HepG2 (cell line): ENCODE measurements around the gene CHCHD6. TPM values are rescaled to one million over a fixed set of nuclear protein-coding genes. Genes with fewer than 3 reads are reported as not detected.

Experiments used
- KIAA2018 ChIP-seq: sonication (generic); formaldehyde crosslinking; IDR thresholded peaks from 2 replicates; pipeline ENCODE4 v1.5.0; 2020; ENCODE audit warnings: mild to moderate bottlenecking, missing genetic modification reagents, borderline replicate concordance
- ZNF3 ChIP-seq: IDR thresholded peaks from 2 replicates; pipeline ENCODE4 v1.7.0; 2017; ENCODE audit warnings: inconsistent platforms
- ZNF543 ChIP-seq: sonication (generic); formaldehyde crosslinking; IDR thresholded peaks from 2 replicates; pipeline ENCODE4 v1.4.0; 2020; ENCODE audit warnings: mild to moderate bottlenecking, missing genetic modification reagents
- ZNF546 ChIP-seq: sonication (generic); formaldehyde crosslinking; conservative IDR thresholded peaks from 2 replicates; pipeline ENCODE4 v1.8.1; 2023; ENCODE audit warnings: mild to moderate bottlenecking, missing genetic modification reagents
- ZNF720 ChIP-seq: sonication (generic); formaldehyde crosslinking; IDR thresholded peaks from 2 replicates; pipeline ENCODE4 v1.4.0; 2020; ENCODE audit warnings: missing genetic modification reagents
- ZSCAN9 ChIP-seq: IDR thresholded peaks from 2 replicates; pipeline ENCODE4 v1.6.1; 2016; ENCODE audit warnings: borderline replicate concordance
- polyA plus RNA-seq, 8 experiments: library from polyadenylated mRNA; depleted of rRNA in 3 of 8; stranded (reverse) in 7 of 8; unstranded in 1 of 8; fragments of >200 nt; fragmentation: Illumina TruSeq in 4 of 8; extraction: Trizol in 4 of 8; gene quantifications; 2 replicates each; pipeline versions ENCODE4 v1.2.1 to v1.2.3, GENCODE V29; 2011 to 2016; ENCODE audit warnings: low read depth in 4 of 8, missing spikeins in 1 of 8, mixed read lengths in 1 of 8; ENCODE audit not compliant: insufficient read depth in 1 of 8
- total RNA-seq, 5 experiments: library from RNA; depleted of rRNA; stranded (reverse); fragments of >200 nt; fragmentation: Illumina TruSeq; extraction: Trizol; gene quantifications; 2 replicates each; pipeline ENCODE4 v1.2.3, GENCODE V29; 2016; ENCODE audit warnings: low read depth in 1 of 5
- TF ChIP-seq, protein P1 (sequence below): sonication (generic); formaldehyde crosslinking; IDR thresholded peaks from one replicate; pipeline ENCODE4 v1.5.1; 2020; ENCODE audit warnings: mild to moderate bottlenecking, missing genetic modification reagents; ENCODE audit errors: not compliant biosample characterization
- TF ChIP-seq, protein P2 (sequence below): sonication (generic); formaldehyde crosslinking; IDR thresholded peaks from 2 replicates; pipeline ENCODE4 v1.5.1; 2020; ENCODE audit warnings: missing genetic modification reagents, mild to moderate bottlenecking, borderline replicate concordance

The CHCHD6 gene
- total and polyA plus RNA-seq, 2 of the 13 experiments (the other 11 are each of a cell fraction or from before 2014, with no cell fraction given): 20.3 to 20.8 TPM

DNA sequence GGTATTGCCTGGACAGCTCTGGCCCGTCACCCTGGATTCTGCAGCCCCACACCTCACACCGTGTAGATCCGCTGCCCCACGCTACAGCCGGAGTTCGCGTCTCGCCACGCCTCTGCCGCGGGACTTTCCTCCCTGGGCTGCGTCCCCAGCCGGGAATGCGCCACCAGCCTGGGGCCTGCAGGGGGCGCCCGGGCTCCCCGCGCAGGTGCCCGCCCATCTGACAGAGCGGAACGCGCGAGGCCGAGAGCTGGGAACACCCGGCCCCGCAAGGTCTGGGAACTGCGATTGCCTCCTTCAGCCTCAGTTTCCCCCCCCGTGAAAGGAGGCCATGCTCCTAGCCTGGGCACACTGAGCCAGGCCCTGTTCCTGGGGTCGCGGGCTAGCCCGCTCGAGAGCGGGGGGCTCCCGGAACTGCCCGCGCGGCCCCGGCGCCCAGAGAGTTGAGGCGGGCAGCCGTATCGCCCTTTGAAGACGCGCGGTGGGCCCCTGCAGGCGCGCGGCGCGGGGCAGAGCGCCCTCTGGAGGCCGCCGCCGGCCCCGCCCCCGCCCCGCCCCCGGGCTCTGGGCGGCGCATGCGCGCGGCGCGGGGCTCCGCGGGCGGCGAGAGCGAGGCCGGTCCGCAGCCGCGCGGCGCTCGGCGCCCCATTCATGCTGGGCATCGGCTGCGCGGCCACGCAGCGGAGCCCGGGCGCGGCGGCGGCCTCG is 278.6 kb downstream of the CHCHD6 start, which contains the start of gene PLXNA1 (continued):
- TF ChIP-seq KIAA2018 (CRISPR knock-in tag) (peak; percentile 49; the same call in 1 of the 2 replicates), ZNF546 (CRISPR knock-in tag) (peak; percentile 76), ZSCAN9 (CRISPR knock-in tag) (0 out of 2 replicates have a peak, but pooled peaks have one; percentile 25), ZNF720 (no peak), ZNF3 (CRISPR knock-in tag) (no peak), ZNF543 (CRISPR knock-in tag) (peak; percentile 56; the same call in 1 of the 2 replicates)
- TF ChIP-seq, protein P1, sequence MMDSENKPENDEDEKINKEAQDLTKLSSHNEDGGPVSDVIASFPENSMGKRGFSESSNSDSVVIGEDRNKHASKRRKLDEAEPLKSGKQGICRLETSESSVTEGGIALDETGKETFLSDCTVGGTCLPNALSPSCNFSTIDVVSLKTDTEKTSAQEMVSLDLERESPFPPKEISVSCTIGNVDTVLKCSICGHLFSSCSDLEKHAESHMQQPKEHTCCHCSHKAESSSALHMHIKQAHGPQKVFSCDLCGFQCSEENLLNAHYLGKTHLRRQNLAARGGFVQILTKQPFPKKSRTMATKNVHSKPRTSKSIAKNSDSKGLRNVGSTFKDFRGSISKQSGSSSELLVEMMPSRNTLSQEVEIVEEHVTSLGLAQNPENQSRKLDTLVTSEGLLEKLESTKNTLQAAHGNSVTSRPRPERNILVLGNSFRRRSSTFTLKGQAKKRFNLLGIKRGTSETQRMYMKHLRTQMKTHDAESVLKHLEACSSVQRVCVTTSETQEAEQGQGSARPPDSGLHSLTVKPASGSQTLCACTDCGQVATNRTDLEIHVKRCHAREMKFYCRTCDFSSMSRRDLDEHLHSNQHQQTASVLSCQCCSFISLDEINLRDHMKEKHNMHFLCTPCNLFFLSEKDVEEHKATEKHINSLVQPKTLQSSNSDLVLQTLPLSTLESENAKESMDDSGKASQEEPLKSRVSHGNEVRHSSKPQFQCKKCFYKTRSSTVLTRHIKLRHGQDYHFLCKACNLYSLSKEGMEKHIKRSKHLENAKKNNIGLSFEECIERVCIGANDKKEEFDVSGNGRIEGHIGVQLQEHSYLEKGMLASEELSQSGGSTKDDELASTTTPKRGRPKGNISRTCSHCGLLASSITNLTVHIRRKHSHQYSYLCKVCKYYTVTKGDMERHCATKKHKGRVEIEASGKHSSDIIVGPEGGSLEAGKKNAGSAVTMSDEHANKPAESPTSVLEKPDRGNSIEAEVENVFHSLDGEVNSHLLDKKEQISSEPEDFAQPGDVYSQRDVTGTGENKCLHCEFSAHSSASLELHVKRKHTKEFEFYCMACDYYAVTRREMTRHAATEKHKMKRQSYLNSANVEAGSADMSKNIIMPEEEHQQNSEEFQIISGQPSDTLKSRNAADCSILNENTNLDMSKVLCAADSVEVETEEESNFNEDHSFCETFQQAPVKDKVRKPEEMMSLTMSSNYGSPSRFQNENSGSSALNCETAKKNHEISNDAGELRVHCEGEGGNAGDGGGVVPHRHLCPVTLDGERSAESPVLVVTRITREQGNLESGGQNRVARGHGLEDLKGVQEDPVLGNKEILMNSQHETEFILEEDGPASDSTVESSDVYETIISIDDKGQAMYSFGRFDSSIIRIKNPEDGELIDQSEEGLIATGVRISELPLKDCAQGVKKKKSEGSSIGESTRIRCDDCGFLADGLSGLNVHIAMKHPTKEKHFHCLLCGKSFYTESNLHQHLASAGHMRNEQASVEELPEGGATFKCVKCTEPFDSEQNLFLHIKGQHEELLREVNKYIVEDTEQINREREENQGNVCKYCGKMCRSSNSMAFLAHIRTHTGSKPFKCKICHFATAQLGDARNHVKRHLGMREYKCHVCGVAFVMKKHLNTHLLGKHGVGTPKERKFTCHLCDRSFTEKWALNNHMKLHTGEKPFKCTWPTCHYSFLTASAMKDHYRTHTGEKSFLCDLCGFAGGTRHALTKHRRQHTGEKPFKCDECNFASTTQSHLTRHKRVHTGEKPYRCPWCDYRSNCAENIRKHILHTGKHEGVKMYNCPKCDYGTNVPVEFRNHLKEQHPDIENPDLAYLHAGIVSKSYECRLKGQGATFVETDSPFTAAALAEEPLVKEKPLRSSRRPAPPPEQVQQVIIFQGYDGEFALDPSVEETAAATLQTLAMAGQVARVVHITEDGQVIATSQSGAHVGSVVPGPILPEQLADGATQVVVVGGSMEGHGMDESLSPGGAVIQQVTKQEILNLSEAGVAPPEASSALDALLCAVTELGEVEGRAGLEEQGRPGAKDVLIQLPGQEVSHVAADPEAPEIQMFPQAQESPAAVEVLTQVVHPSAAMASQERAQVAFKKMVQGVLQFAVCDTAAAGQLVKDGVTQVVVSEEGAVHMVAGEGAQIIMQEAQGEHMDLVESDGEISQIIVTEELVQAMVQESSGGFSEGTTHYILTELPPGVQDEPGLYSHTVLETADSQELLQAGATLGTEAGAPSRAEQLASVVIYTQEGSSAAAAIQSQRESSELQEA: peak; percentile 46
- TF ChIP-seq, protein P2, sequence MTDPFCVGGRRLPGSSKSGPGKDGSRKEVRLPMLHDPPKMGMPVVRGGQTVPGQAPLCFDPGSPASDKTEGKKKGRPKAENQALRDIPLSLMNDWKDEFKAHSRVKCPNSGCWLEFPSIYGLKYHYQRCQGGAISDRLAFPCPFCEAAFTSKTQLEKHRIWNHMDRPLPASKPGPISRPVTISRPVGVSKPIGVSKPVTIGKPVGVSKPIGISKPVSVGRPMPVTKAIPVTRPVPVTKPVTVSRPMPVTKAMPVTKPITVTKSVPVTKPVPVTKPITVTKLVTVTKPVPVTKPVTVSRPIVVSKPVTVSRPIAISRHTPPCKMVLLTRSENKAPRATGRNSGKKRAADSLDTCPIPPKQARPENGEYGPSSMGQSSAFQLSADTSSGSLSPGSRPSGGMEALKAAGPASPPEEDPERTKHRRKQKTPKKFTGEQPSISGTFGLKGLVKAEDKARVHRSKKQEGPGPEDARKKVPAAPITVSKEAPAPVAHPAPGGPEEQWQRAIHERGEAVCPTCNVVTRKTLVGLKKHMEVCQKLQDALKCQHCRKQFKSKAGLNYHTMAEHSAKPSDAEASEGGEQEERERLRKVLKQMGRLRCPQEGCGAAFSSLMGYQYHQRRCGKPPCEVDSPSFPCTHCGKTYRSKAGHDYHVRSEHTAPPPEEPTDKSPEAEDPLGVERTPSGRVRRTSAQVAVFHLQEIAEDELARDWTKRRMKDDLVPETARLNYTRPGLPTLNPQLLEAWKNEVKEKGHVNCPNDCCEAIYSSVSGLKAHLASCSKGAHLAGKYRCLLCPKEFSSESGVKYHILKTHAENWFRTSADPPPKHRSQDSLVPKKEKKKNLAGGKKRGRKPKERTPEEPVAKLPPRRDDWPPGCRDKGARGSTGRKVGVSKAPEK: peak; percentile 65; the same call in 1 of the 2 replicates
